Esophagus squamous epithelium (tissue), 4 donors: ENCODE measurements around the gene DLGAP1.

ENCODE experiments used
- POLR2A ChIP-seq, 4 donors: fragments of 450-650 bp; IDR thresholded peaks; one replicate each; pipeline ENCODE4 v1.6.1; 2017; ENCODE audit warnings: antibody characterized with exemption in 4 of 4, mild to moderate bottlenecking in 4 of 4, moderate library complexity in 3 of 4
- TF ChIP-seq, protein P1 (sequence below), 6 experiments: fragments of 450-650 bp in 4 of 6; fragments of 200-600 bp in 2 of 6; sonication (generic) in 2 of 6; IDR thresholded peaks; one replicate each; pipeline ENCODE4 v1.5.1; 2016 to 2019; ENCODE audit warnings: antibody characterized with exemption in 6 of 6, mild to moderate bottlenecking in 4 of 6, moderate library complexity in 4 of 6

GRCh38 chr18:3932276-3932675 is 522.8 kb downstream of the DLGAP1 start:
- TF ChIP-seq, protein P1, sequence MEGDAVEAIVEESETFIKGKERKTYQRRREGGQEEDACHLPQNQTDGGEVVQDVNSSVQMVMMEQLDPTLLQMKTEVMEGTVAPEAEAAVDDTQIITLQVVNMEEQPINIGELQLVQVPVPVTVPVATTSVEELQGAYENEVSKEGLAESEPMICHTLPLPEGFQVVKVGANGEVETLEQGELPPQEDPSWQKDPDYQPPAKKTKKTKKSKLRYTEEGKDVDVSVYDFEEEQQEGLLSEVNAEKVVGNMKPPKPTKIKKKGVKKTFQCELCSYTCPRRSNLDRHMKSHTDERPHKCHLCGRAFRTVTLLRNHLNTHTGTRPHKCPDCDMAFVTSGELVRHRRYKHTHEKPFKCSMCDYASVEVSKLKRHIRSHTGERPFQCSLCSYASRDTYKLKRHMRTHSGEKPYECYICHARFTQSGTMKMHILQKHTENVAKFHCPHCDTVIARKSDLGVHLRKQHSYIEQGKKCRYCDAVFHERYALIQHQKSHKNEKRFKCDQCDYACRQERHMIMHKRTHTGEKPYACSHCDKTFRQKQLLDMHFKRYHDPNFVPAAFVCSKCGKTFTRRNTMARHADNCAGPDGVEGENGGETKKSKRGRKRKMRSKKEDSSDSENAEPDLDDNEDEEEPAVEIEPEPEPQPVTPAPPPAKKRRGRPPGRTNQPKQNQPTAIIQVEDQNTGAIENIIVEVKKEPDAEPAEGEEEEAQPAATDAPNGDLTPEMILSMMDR (IDR thresholded peaks at IDR 0.05), result no peak
- no peak for TF ChIP-seq POLR2A (IDR thresholded peaks at IDR 0.05)
